ENCODE results near the gene PSMC1.

PSMC1 gene

DNA sequence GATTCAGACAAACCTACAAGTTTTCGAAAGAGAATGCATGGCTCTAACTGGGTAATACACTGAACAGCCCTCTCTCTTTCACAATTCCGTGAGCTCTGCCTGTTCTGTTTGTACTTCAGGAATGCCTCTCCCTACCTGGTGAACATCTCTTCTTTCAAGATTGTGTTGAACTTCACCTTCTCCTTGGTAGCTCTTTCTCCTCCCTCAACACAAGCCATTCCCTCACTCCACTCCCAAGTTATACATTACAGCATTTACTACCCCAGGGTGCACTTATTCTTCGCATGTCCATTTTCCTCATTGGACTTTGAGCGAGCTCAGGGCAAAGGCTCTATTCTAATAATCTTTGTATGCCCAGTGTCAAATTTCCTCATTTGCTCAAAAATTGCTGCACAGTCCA, 47.1 kb downstream of the PSMC1 start:
- no peaks in the 10 kb centered on the region for H3K27me3 ChIP-seq

DNA sequence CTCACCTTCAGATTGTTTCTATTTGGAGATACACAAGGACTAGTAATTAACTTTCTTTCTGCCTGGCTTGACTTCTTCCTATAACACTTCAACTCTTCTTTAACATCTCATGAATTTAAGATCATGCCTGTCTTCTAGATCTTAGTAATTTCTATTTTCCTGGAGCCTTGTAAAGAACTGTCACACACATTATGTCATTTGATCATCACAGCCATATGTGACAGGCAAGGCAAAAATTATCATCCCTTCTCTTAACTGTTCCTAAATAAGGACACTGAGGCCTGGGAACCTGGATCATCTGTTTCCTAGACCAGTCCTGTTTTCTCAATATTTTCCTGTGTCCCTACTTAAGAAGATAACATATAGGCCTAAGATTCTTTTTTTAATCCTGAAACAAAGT, 48.1 kb downstream of the PSMC1 start:
- Histone ChIP-seq H3K27me3 (no peaks in the 10 kb centered on the region), H3K27ac (no peak overlapping the region), H3K36me3 (peaks cover 48% of the 10 kb centered on the region), H3K4me3 (ENCODE audit: low read depth in 1 of 2, low read length in 1 of 2) (no peak overlapping the region), H3K4me1 (ENCODE audit: control insufficient read depth in 1 of 2, insufficient read depth in 1 of 2, low read depth in 1 of 2, low read length in 1 of 2) (peaks cover 23 to 34% of the 10 kb centered on the region in 2 experiments), H3K9me3 (no peaks in the 10 kb centered on the region)
- TF ChIP-seq, protein P1, sequence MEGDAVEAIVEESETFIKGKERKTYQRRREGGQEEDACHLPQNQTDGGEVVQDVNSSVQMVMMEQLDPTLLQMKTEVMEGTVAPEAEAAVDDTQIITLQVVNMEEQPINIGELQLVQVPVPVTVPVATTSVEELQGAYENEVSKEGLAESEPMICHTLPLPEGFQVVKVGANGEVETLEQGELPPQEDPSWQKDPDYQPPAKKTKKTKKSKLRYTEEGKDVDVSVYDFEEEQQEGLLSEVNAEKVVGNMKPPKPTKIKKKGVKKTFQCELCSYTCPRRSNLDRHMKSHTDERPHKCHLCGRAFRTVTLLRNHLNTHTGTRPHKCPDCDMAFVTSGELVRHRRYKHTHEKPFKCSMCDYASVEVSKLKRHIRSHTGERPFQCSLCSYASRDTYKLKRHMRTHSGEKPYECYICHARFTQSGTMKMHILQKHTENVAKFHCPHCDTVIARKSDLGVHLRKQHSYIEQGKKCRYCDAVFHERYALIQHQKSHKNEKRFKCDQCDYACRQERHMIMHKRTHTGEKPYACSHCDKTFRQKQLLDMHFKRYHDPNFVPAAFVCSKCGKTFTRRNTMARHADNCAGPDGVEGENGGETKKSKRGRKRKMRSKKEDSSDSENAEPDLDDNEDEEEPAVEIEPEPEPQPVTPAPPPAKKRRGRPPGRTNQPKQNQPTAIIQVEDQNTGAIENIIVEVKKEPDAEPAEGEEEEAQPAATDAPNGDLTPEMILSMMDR (IDR thresholded peaks at IDR 0.05), result no peak

More for the DNA sequence above, 47.1 kb downstream of the PSMC1 start:
- TF ChIP-seq, protein P1 (IDR thresholded peaks at IDR 0.05), result no peak
- Histone ChIP-seq H3K36me3 (peaks cover 44% of the 10 kb centered on the region), H3K27ac (no peak overlapping the region), H3K9me3 (no peaks in the 10 kb centered on the region), H3K4me3 (ENCODE audit: low read depth in 1 of 2, low read length in 1 of 2) (no peak overlapping the region), H3K4me1 (ENCODE audit: control insufficient read depth in 1 of 2, insufficient read depth in 1 of 2, low read depth in 1 of 2, low read length in 1 of 2) (peaks cover 33 to 44% of the 10 kb centered on the region in 2 experiments)

- Histone ChIP-seq H3K27me3 (no peaks in the 10 kb centered on the region), H3K4me3 (ENCODE audit: low read depth in 1 of 2, low read length in 1 of 2) (no peak overlapping the region), H3K27ac (no peak overlapping the region), H3K36me3 (peaks cover 55% of the 10 kb centered on the region), H3K4me1 (ENCODE audit: control insufficient read depth in 1 of 2, insufficient read depth in 1 of 2, low read depth in 1 of 2, low read length in 1 of 2) (peaks cover 16 to 27% of the 10 kb centered on the region in 2 experiments), H3K9me3 (no peaks in the 10 kb centered on the region)
- TF ChIP-seq, protein P1 (IDR thresholded peaks at IDR 0.05), result no peak
These were observed 48.8 kb downstream of the PSMC1 start for GRCh38 chr14:90305176-90305601.

- TF ChIP-seq, protein P1 (IDR thresholded peaks at IDR 0.05), result no peak
- H3K27me3 ChIP-seq, result no peaks in the 10 kb centered on the region
- no peaks in the 10 kb centered on the region for H3K9me3 ChIP-seq
- H3K36me3 ChIP-seq, result peaks cover 69% of the 10 kb centered on the region
- H3K27ac ChIP-seq, result no peak overlapping the region
- no peak overlapping the region for H3K4me3 ChIP-seq (ENCODE audit: low read depth in 1 of 2, low read length in 1 of 2)
- peaks cover 0 to 6% of the 10 kb centered on the region in 2 experiments for H3K4me1 ChIP-seq (ENCODE audit: control insufficient read depth in 1 of 2, insufficient read depth in 1 of 2, low read depth in 1 of 2, low read length in 1 of 2)
These were observed 52.2 kb downstream of the PSMC1 start for GRCh38 chr14:90308561-90308960.

GRCh38 chr14:90317286-90317685, 60.9 kb downstream of the PSMC1 start:
- TF ChIP-seq, protein P1 (IDR thresholded peaks at IDR 0.05), result no peak
- peak overlapping the region; percentile 80 for H3K27ac ChIP-seq
- H3K27me3 ChIP-seq, result no peaks in the 10 kb centered on the region
- peaks cover 20% of the 10 kb centered on the region for H3K36me3 ChIP-seq
- no peaks in the 10 kb centered on the region for H3K9me3 ChIP-seq
- no peak overlapping the region for H3K4me3 ChIP-seq (ENCODE audit: low read depth in 1 of 2, low read length in 1 of 2)
- peaks cover 22 to 28% of the 10 kb centered on the region in 2 experiments for H3K4me1 ChIP-seq (ENCODE audit: control insufficient read depth in 1 of 2, insufficient read depth in 1 of 2, low read depth in 1 of 2, low read length in 1 of 2)

DNA sequence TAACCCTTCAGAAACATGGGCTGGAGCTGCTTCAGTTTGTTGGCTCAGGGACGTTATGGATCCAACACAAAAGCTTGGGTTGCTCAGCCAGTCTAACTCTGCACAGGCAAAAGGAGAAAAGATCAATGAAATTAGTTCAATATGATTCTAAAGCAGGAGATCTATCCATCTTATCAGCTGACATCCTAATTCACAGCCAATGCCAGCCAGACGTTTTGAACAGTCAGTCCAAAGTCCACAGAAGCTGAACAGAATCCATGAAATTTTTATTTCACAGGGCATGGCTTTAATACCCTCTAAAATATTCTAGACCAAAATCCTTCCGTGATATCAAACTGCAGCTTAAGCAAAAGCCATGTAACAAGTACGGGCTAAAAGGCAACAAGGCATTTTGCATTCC, 61.7 kb downstream of the PSMC1 start:
- Histone ChIP-seq H3K4me3 (ENCODE audit: low read depth in 1 of 2, low read length in 1 of 2) (no peak overlapping the region), H3K4me1 (ENCODE audit: control insufficient read depth in 1 of 2, insufficient read depth in 1 of 2, low read depth in 1 of 2, low read length in 1 of 2) (peaks cover 22 to 28% of the 10 kb centered on the region in 2 experiments), H3K36me3 (peaks cover 16% of the 10 kb centered on the region), H3K27me3 (no peaks in the 10 kb centered on the region), H3K9me3 (no peaks in the 10 kb centered on the region), H3K27ac (peak overlapping the region; percentile 80)
- TF ChIP-seq, protein P1 (IDR thresholded peaks at IDR 0.05), result no peak
